HUES6 (cell line): ENCODE measurements around the gene TUBB1.
"Not testable (repeated sequence)": the region's sequence is repeated elsewhere in the genome, so short reads cannot be mapped to it uniquely, and the experiment has no call there.

Experiments
- H3K27ac ChIP-seq: 2 replicates; pipeline ENCODE4 v1.7.0; 2013; ENCODE audit warnings: low read depth, mild to moderate bottlenecking, low read length, inconsistent platforms
- H3K27me3 ChIP-seq: 2 replicates; pipeline ENCODE4 v1.6.1; 2013; ENCODE audit warnings: low read length; ENCODE audit not compliant: control insufficient read depth, insufficient read depth
- H3K36me3 ChIP-seq: 2 replicates; pipeline ENCODE4 v1.6.1; 2013; ENCODE audit warnings: low read length; ENCODE audit not compliant: control insufficient read depth, insufficient read depth
- H3K4me1 ChIP-seq: 2 replicates; pipeline ENCODE4 v1.6.1; 2013; ENCODE audit warnings: low read length; ENCODE audit not compliant: control insufficient read depth, insufficient read depth
- H3K4me3 ChIP-seq: 2 replicates; pipeline ENCODE4 v1.5.1; 2013; ENCODE audit warnings: low read depth, low read length
- H3K9ac ChIP-seq: one replicate; pipeline ENCODE4 v1.6.1; 2013; ENCODE audit warnings: mild to moderate bottlenecking, low read length
- H3K9me3 ChIP-seq: 2 replicates; pipeline ENCODE4 v1.6.1; 2013; ENCODE audit warnings: low read depth, low read length; ENCODE audit not compliant: control insufficient read depth, insufficient read depth

The TUBB1 gene

DNA sequence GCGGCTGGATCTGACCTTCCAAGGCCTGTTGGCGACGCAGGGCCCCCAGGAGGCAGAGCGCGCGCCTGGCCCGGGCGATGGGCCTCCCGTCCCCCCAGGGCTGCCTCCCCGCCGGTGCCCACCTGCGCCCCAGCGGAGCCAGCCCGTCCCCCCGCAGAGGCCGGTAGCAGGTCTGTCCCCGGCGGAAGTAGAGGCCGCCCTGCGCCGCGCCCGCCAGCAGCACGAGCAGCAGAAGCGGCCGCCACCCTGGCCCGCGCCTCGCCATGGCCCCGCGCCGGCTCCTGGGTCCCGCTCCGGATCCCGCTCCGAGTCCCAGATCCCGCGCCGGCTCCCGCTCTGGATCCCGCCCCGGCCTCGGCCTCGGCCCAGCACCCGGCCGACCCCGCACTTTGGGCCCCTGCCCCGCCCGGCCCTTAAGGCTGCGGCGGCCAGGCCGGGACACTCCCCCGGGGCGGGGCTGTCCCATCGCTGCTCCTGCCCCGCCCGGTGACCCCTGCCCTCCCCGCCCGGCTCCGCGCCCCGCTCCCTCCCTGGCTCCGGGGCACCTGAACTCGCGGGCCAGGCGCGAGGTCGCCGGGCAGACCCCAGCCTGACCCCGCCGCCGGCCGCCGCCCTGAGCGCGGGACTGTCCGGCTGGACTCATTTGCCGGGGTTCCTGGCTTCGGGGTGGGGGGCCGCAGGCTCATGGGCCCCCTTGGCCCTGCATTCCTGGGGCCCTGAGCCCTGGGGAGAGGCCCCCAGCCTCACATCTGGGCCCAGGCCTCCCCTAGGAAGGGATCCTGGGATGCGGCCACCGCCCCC is 12.2 kb upstream of the TUBB1 start, which contains the start of gene CTSZ:
CTSZ (minus strand) TSS at position 391 of the 801 bp plus-strand sequence; CDS start at position 265, 126 bp downstream.
- peak within 1 kb of the TSS; percentile 74 for H3K4me3 ChIP-seq

GRCh38 chr20:59007665-59008511 is 11.3 kb upstream of the TUBB1 start:
- Histone ChIP-seq H3K4me1 (peaks cover 15% of the 10 kb centered on the region), H3K4me3 (peak overlapping the region; percentile 74), H3K27me3 (peaks cover 43% of the 10 kb centered on the region), H3K36me3 (no peaks in the 10 kb centered on the region), H3K27ac (no peak overlapping the region), H3K9ac (no peak overlapping the region), H3K9me3 (no peaks in the 10 kb centered on the region)

More for the DNA sequence above, 12.2 kb upstream of the TUBB1 start, which contains the start of gene CTSZ:
- Histone ChIP-seq H3K36me3 (no peaks in the 10 kb centered on the region), H3K9me3 (no peaks in the 10 kb centered on the region), H3K4me1 (peaks cover 15% of the 10 kb centered on the region), H3K9ac (peak within 1 kb of the TSS; percentile 75), H3K27me3 (peaks cover 43% of the 10 kb centered on the region), H3K27ac (0 out of 2 replicates have a peak within 1 kb of the TSS, but pooled peaks have one; percentile 38)

DNA sequence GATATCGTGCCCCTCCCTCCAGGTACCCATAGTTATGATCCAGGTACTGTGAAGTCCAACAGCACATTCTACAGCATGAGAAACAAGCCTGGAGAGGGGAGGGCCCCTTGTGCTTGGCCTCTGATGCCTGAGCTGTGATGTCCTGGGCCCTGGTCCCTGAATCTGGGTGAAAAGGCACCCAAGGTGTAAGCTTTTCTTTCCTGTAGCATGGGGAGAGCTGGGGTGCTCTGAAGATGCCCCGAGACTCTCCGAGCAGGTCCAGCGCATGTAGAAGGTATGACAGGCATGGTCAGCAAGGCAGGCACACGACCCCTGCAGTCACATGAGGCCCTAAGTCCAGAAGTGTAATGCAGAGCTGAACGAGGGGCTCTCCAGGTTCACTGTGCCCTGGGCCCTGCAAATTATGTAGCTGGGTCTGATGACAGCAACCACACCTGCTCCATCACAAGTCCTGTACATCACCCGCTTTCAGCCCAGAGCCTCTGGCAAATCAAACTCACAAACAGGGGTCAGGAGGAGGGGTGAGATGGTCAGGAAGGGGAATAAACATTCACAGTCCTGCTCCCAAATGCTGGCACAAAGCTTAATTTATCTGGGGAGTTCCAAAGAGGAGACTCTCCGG is 10.4 kb upstream of the TUBB1 start:
- Histone ChIP-seq H3K9me3 (no peaks in the 10 kb centered on the region), H3K27ac (no peak overlapping the region), H3K27me3 (peaks cover 43% of the 10 kb centered on the region), H3K4me1 (peaks cover 15% of the 10 kb centered on the region), H3K9ac (no peak overlapping the region), H3K4me3 (no peak overlapping the region), H3K36me3 (no peaks in the 10 kb centered on the region)

DNA sequence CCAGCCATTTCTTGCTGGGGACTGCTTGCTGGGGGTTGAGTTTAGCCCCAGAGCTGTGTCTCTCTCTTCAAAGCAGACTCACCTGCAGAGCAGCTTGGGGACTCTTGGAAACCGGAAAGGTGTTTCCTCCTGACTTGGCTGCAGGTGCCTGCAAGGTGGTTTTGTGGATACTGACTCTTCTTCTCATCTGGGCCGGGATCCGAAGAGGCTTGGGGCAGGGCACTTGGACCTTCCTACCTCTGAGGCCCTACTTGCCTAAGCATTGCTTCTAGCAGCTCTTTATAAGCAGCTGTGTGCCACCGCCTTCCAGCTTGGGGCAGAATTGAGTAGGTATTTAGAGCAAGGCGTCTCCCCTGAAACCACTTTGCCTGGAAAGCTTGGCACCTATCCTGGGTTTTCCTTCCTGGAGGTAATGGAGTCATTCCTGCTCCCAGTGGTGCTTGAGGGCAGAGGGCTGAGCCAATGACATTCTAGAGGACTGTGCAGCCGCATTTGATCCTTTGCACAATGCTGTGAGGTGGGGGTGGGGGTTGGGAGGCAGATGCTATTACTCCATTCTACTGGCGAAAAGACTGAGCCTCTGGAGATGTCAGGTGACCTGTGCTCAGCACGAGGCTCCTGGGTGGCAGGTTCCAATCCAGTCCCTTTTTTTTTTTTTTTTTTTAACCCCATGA is 8.8 kb upstream of the TUBB1 start:
- Histone ChIP-seq H3K4me3 (no peak overlapping the region), H3K9me3 (no peaks in the 10 kb centered on the region), H3K27me3 (peaks cover 43% of the 10 kb centered on the region), H3K9ac (no peak overlapping the region), H3K27ac (no peak overlapping the region), H3K4me1 (peaks cover 15% of the 10 kb centered on the region), H3K36me3 (no peaks in the 10 kb centered on the region)

DNA sequence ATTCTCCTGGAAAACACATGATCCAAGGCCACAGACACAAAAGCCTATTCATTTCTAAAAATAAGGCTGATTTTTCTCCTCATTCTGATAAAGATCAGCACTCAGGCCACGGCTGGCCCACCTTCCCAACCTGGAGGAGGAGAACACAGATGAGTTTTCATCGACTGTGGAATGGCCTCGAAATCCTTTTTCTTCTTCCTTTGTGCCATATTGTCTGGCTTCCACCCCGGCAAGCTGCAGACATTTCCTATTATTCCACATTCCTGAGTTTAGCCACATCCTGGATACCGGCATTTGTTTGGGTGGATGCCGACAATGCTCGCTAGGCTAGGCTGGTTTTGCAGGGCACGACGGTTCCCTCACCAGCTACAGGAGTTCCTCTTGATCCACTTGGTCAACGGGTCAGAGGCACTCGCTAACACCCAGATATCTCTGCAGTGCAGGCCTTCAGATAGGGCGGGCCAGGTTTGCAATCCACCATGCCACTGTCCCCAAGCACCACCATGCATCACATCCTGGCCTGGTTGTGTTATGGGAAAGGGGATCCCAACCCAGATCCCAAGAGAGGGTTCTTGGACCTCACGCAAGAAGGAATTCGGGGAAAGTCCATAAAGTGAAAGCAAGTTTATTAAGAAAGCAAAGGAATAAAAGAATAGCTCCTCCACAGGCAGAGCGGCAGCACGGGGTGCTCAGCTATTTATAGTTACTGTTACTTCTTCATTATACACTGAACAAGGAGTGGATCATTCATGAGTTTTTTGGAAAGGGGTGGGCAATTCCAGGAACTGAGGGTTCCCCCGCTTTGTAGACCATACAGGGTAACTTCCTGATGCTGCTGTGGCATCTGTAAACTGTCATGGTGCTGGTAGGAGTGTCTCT is 8.0 kb upstream of the TUBB1 start:
- H3K27me3 ChIP-seq = peaks cover 35% of the 10 kb centered on the region
- no peak overlapping the region for H3K27ac ChIP-seq
- H3K4me1 ChIP-seq = peaks cover 10% of the 10 kb centered on the region
- no peaks in the 10 kb centered on the region for H3K9me3 ChIP-seq
- H3K4me3 ChIP-seq = no peak overlapping the region
- no peaks in the 10 kb centered on the region for H3K36me3 ChIP-seq
- H3K9ac ChIP-seq = no peak overlapping the region

GRCh38 chr20:59011874-59012157 is 7.4 kb upstream of the TUBB1 start:
- H3K9ac ChIP-seq, H3K4me1 ChIP-seq, H3K27ac ChIP-seq: not testable (repeated sequence)

GRCh38 chr20:59013031-59013951 is 5.9 kb upstream of the TUBB1 start:
- no peak overlapping the region for H3K27ac ChIP-seq
- no peaks in the 10 kb centered on the region for H3K9me3 ChIP-seq
- no peaks in the 10 kb centered on the region for H3K36me3 ChIP-seq
- H3K9ac ChIP-seq = no peak overlapping the region
- no peak overlapping the region for H3K4me3 ChIP-seq
- H3K27me3 ChIP-seq = peaks cover 21% of the 10 kb centered on the region
- H3K4me1 ChIP-seq = peaks cover 5% of the 10 kb centered on the region; the same call in 1 of the 2 replicates

More at GRCh38 chr20:59011874-59012157, 7.4 kb upstream of the TUBB1 start:
- not testable (repeated sequence) for H3K36me3 ChIP-seq, H3K4me3 ChIP-seq, H3K9me3 ChIP-seq
- peaks cover 31% of the 10 kb centered on the region for H3K27me3 ChIP-seq

- Histone ChIP-seq H3K4me1 (peaks cover 5% of the 10 kb centered on the region; the same call in 1 of the 2 replicates), H3K9ac (no peak overlapping the region), H3K36me3 (no peaks in the 10 kb centered on the region), H3K27ac (no peak overlapping the region), H3K4me3 (no peak overlapping the region), H3K9me3 (no peaks in the 10 kb centered on the region), H3K27me3 (peaks cover 13% of the 10 kb centered on the region)
Measured at GRCh38 chr20:59013959-59014608, 5.1 kb upstream of the TUBB1 start.
